Heart right ventricle (tissue), 16 donors: ENCODE results near the gene KRTAP3-3. TPM values are rescaled to one million over a fixed set of nuclear protein-coding genes. Genes with fewer than 3 reads are reported as not detected.

ENCODE experiments used
- ATAC-seq, 8 donors: fragments of 200-7000 bp; cut with Tn5 transposase; one replicate each; pipeline ENCODE4 v1.9.1; 2020; ENCODE audit warnings: mild to moderate bottlenecking in 8 of 8, moderate library complexity in 8 of 8, moderate number of reproducible peaks in 1 of 8
- DNase-seq, 2 donors: peaks; one replicate each; pipeline ENCODE4 v3.0.0-alpha.2; 2020
- H3K27ac ChIP-seq, 10 donors: fragments of 200-600 bp; sonication (generic) in 2 of 10; one replicate each; pipeline versions ENCODE4 v1.5.0 to v1.8.0; 2020 to 2022; ENCODE audit warnings: mild to moderate bottlenecking in 3 of 10
- H3K27me3 ChIP-seq, 7 donors: fragments of 200-600 bp; one replicate each; pipeline ENCODE4 v1.8.0; 2021 to 2022; ENCODE audit warnings: mild to moderate bottlenecking in 2 of 7
- H3K36me3 ChIP-seq, 9 donors: fragments of 200-600 bp; sonication (generic) in 1 of 9; one replicate each; pipeline versions ENCODE4 v1.5.0 to v1.8.0; 2020 to 2022; ENCODE audit warnings: mild to moderate bottlenecking in 2 of 9
- H3K4me1 ChIP-seq, 9 donors: fragments of 200-600 bp; sonication (generic) in 1 of 9; one replicate each; pipeline versions ENCODE4 v1.5.0 to v1.8.0; 2020 to 2022; ENCODE audit warnings: mild to moderate bottlenecking in 4 of 9
- H3K4me3 ChIP-seq, 10 donors: fragments of 200-600 bp; sonication (generic) in 2 of 10; one replicate each; pipeline versions ENCODE4 v1.5.0 to v1.8.0; 2020 to 2022; ENCODE audit warnings: mild to moderate bottlenecking in 7 of 10, moderate library complexity in 2 of 10
- H3K9me3 ChIP-seq, 11 donors: fragments of 200-600 bp in 10 of 11; sonication (generic) in 2 of 11; one replicate each; pipeline versions ENCODE4 v1.5.0 to v1.8.0; 2013 to 2022; ENCODE audit warnings: mild to moderate bottlenecking in 2 of 11, control low read depth in 1 of 11, moderate library complexity in 1 of 11
- CTCF ChIP-seq, 9 donors: fragments of 200-600 bp; sonication (generic) in 2 of 9; IDR thresholded peaks; one replicate each; pipeline versions ENCODE4 v1.5.0 to v1.8.0; 2021 to 2022; ENCODE audit warnings: antibody characterized with exemption in 9 of 9, mild to moderate bottlenecking in 5 of 9, moderate library complexity in 1 of 9
- WGBS, 2 donors: extraction: QIAGEN DNeasy Blood & Tissue Kit; methylation state at CpG; one replicate each; pipeline ENCODE4 v1.1.7; 2013; ENCODE audit warnings: inconsistent platforms in 1 of 2; 5-methylcytosine and 5-hydroxymethylcytosine counted together
- intact Hi-C, 10 donors: fragments of 100-400 bp; cut with DNase I; formaldehyde crosslinking; loops; one replicate each; pipeline versions ENCODE4 v1.11.1 to v1.14.2; 2022
- polyA plus RNA-seq, 2 donors: library from polyadenylated mRNA; stranded (reverse); fragments of 200-250 nt; gene quantifications; one replicate each; pipeline ENCODE4 v1.2.3, GENCODE V29; 2013
- total RNA-seq, 10 donors: library from RNA; stranded (reverse); fragmentation: NEBNext Ultra II Directional in 3 of 10; extraction: Animal tissue kit (Norgen Biotek cat#: 25700) in 3 of 10; gene quantifications; one replicate each; pipeline versions ENCODE4 v1.2.1 to v1.2.4, GENCODE V29; 2021 to 2023
- donor health status: Arrhythmogenic right ventricular cardiomyopathy.
- donor health status: ischemic (EF 13 %, LVEDD 7.1; RV severe dilation, severe dysfunction).
- donor health status: healthy with polysubstance abuse.
- donor health status: DM: no; HTN: yes; CAD: no.
- donor health status: DM: no; HTN: no; CAD: no.
- donor health status: ischemic (EF 25% LVEDD 6.9; RV normal size, moderate dysfunction).
- donor health status: ischemic (EF 25% LVEDD 5.7; RV mildly dilated, moderate dysfunction).
- donor health status: healthy.
- donor health status: DM: yes; HTN: yes; CAD: no.
- donor health status: Ischemic cardiomyopathy.
- donor health status: ischemic (EF 35%, LVEDD 5.7; RV mildly dilated, moderate dysfunction).
- donor health status: nonischemic (EF 11% LVEDD 7.7; RV severe dilation, severe dysfunction).
- donor health status: DM: yes; HTN: yes; CAD: no.
- donor health status: PGD.
- donor health status: ischemic (EF 29% LVEDD 5.4; RV normal size, mild dysfunction).
- donor health status: nonischemic (EF 23%, LVEDD 6.1; RV moderate dilation, normal function).

KRTAP3-3 gene
- total and polyA plus RNA-seq, 12 donors: not detected

DNA sequence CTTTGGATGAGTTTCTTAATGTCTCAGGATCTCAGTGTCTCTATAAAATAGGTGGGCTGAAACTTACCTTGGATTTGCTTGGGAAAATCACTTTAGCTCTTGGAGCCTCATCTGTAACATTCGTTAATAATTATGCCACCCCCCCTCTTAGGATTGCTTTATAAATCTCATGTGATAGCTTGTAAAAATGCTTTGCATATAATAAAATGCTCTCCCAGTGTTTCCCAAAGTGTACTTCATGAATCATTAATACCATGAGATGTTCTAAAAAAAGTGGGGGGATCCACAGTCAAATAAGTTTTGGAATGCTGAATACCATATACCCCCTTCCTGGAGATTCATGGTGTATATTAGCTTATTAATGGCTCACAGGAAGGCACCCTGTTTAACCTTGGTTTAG, 32.4 kb downstream of the KRTAP3-3 start:
- intact Hi-C loops: no loop called here
- no peak for TF ChIP-seq CTCF (IDR thresholded peaks at IDR 0.05)
- Histone ChIP-seq H3K9me3 (no peaks in the 10 kb centered on the region), H3K27me3 (peaks cover 0 to 17% (median 5%) of the 10 kb centered on the region in 7 donors), H3K4me1 (no peaks in the 10 kb centered on the region), H3K36me3 (no peaks in the 10 kb centered on the region), H3K4me3 (no peak overlapping the region), H3K27ac (no peak overlapping the region)
- 85 to 98% methylated on average over 1 of the region's 1 CpG for WGBS, 2 donors
- ATAC-seq (no peak), DNase-seq (no peak)

- peaks cover 0 to 17% (median 8%) of the 10 kb centered on the region in 7 donors for H3K27me3 ChIP-seq
- H3K4me3 ChIP-seq: no peak overlapping the region
- H3K36me3 ChIP-seq: no peaks in the 10 kb centered on the region
- no peaks in the 10 kb centered on the region for H3K9me3 ChIP-seq
- no peak for TF ChIP-seq CTCF (IDR thresholded peaks at IDR 0.05)
- no peak for DNase-seq
- 36 to 43% methylated on average over 10 of the region's 10 CpGs for WGBS, 2 donors
- intact Hi-C loops: no loop called here
- ATAC-seq: no peak
- H3K27ac ChIP-seq: no peak overlapping the region
- no peaks in the 10 kb centered on the region for H3K4me1 ChIP-seq
Measured at GRCh38 chr17:40960144-40960543, 33.8 kb downstream of the KRTAP3-3 start.

GRCh38 chr17:40958086-40958953, 35.6 kb downstream of the KRTAP3-3 start:
- Histone ChIP-seq H3K27me3 (peaks cover 0 to 23% (median 17%) of the 10 kb centered on the region in 7 donors), H3K4me3 (no peak overlapping the region), H3K36me3 (no peaks in the 10 kb centered on the region), H3K4me1 (no peaks in the 10 kb centered on the region), H3K27ac (no peak overlapping the region), H3K9me3 (no peaks in the 10 kb centered on the region)
- intact Hi-C loops: no loop called here
- DNase-seq (no peak), ATAC-seq (no peak)
- TF ChIP-seq CTCF (IDR thresholded peaks at IDR 0.05): no peak
- 75 to 78% methylated on average over 12 of the region's 12 CpGs for WGBS, 2 donors

GRCh38 chr17:40956401-40957254, 37.3 kb downstream of the KRTAP3-3 start:
- WGBS, 2 donors: 76 to 80% methylated on average over 8 of the region's 8 CpGs
- Histone ChIP-seq H3K4me1 (no peaks in the 10 kb centered on the region), H3K36me3 (no peaks in the 10 kb centered on the region), H3K9me3 (no peaks in the 10 kb centered on the region), H3K4me3 (no peak overlapping the region), H3K27me3 (peaks cover 0 to 18% (median 16%) of the 10 kb centered on the region in 7 donors), H3K27ac (no peak overlapping the region)
- intact Hi-C loops: no loop called here
- ATAC-seq: no peak
- DNase-seq: no peak
- no peak for TF ChIP-seq CTCF (IDR thresholded peaks at IDR 0.05)
